ENCODE measurements around the gene WDR72. TPM values are rescaled to one million over a fixed set of nuclear protein-coding genes. Genes with fewer than 3 reads are reported as not detected.

WDR72 gene
- total RNA-seq, 2 donors from 2014 or later, result 0.08 to 0.42 TPM

- DNase-seq, result no peak
- Histone ChIP-seq H3K27ac (no peak overlapping the region), H3K4me3 (no peak overlapping the region), H3K36me3 (no peaks in the 10 kb centered on the region), H3K27me3 (no peaks in the 10 kb centered on the region), H3K9ac (ENCODE audit: low read depth in 2 of 2, low read length in 2 of 2) (no peak overlapping the region), H3K4me1 (no peaks in the 10 kb centered on the region), H3K9me3 (no peaks in the 10 kb centered on the region)
- intact Hi-C loops (cut with DNase I), result no loop called here
- TF ChIP-seq, protein P1, sequence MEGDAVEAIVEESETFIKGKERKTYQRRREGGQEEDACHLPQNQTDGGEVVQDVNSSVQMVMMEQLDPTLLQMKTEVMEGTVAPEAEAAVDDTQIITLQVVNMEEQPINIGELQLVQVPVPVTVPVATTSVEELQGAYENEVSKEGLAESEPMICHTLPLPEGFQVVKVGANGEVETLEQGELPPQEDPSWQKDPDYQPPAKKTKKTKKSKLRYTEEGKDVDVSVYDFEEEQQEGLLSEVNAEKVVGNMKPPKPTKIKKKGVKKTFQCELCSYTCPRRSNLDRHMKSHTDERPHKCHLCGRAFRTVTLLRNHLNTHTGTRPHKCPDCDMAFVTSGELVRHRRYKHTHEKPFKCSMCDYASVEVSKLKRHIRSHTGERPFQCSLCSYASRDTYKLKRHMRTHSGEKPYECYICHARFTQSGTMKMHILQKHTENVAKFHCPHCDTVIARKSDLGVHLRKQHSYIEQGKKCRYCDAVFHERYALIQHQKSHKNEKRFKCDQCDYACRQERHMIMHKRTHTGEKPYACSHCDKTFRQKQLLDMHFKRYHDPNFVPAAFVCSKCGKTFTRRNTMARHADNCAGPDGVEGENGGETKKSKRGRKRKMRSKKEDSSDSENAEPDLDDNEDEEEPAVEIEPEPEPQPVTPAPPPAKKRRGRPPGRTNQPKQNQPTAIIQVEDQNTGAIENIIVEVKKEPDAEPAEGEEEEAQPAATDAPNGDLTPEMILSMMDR (IDR thresholded peaks at IDR 0.05), result no peak
Observed at GRCh38 chr15:53739187-53739586, 20.3 kb downstream of the WDR72 start.

- DNase-seq, result no peak
- intact Hi-C loops (cut with DNase I), result no loop called here
Observed at GRCh38 chr15:53721334-53722087, 38.0 kb downstream of the WDR72 start.

DNA sequence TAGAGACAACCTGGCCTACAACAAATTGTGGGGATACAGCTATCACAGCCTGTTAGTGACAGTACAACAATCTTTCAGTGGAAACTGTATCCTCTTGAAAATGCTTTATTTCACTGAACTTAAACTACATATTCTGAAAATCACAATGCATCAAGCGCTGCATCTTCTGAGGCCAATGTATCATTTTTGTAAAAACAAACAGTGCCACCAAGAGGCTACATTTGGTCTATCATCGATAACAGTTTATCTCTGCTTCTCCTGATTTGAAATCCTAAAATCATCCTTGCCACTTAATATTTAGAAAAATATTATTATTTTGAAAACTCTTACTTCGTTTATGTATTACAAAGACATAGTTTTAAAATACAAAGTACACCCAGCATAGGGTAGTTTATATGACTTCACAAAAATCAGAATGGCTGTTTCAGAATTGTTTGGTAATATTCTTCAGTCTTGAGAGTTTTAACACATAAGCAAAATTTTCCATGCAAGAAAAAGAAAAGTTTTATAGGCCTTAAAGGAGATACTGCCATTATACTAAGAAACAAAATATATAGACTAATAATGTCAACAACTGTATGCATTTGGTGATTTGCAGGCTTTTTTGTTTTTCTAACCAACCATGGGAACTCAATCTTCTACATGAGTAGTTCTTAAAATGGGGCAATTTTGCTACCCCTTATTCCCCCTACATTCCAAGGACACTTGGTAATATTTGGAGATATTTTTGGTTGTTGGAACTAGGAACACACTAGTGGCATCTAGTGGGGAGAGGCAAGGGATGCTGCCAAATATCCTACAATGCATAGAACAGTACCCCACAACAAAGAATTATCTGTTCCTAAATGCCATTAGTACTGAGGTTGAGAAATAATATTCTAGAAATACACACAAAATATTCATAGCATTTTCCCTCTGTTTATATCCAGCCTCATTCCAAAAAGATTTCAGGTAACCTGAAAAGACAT, 42.3 kb downstream of the WDR72 start:
- Histone ChIP-seq H3K4me1 (no peaks in the 10 kb centered on the region), H3K4me3 (no peak overlapping the region), H3K27me3 (no peaks in the 10 kb centered on the region), H3K36me3 (no peaks in the 10 kb centered on the region), H3K27ac (no peak overlapping the region), H3K9me3 (no peaks in the 10 kb centered on the region), H3K9ac (ENCODE audit: low read depth in 2 of 2, low read length in 2 of 2) (no peak overlapping the region)
- TF ChIP-seq, protein P1 (IDR thresholded peaks at IDR 0.05), result no peak
- no peak for DNase-seq
- intact Hi-C loops (cut with DNase I), result loop anchor here (5.0 kb wide), 1 partner anchor 935 kb away; no protein-coding TSS in a partner anchor

More at GRCh38 chr15:53721334-53722087, 38.0 kb downstream of the WDR72 start:
- no peak overlapping the region for H3K27ac ChIP-seq
- H3K27me3 ChIP-seq, result no peaks in the 10 kb centered on the region
- H3K9me3 ChIP-seq, result no peaks in the 10 kb centered on the region
- TF ChIP-seq, protein P1 (IDR thresholded peaks at IDR 0.05), result no peak
- no peaks in the 10 kb centered on the region for H3K4me1 ChIP-seq
- no peaks in the 10 kb centered on the region for H3K36me3 ChIP-seq
- no peak overlapping the region for H3K9ac ChIP-seq (ENCODE audit: low read depth in 2 of 2, low read length in 2 of 2)
- no peak overlapping the region for H3K4me3 ChIP-seq

GRCh38 chr15:53713218-53713617, 46.2 kb downstream of the WDR72 start:
- intact Hi-C loops (cut with DNase I), result no loop called here
- Histone ChIP-seq H3K27me3 (no peaks in the 10 kb centered on the region), H3K4me3 (no peak overlapping the region), H3K27ac (no peak overlapping the region), H3K36me3 (no peaks in the 10 kb centered on the region), H3K9ac (ENCODE audit: low read depth in 2 of 2, low read length in 2 of 2) (no peak overlapping the region), H3K4me1 (no peaks in the 10 kb centered on the region), H3K9me3 (no peaks in the 10 kb centered on the region)
- TF ChIP-seq, protein P1 (IDR thresholded peaks at IDR 0.05), result no peak
- DNase-seq, result no peak

GRCh38 chr15:53710906-53711305, 48.6 kb downstream of the WDR72 start:
- H3K9me3 ChIP-seq, result no peaks in the 10 kb centered on the region
- DNase-seq, result no peak
- no peak overlapping the region for H3K9ac ChIP-seq (ENCODE audit: low read depth in 2 of 2, low read length in 2 of 2)
- H3K27ac ChIP-seq, result no peak overlapping the region
- intact Hi-C loops (cut with DNase I), result no loop called here
- H3K27me3 ChIP-seq, result no peaks in the 10 kb centered on the region
- no peak overlapping the region for H3K4me3 ChIP-seq
- no peaks in the 10 kb centered on the region for H3K4me1 ChIP-seq
- no peaks in the 10 kb centered on the region for H3K36me3 ChIP-seq
- TF ChIP-seq, protein P1 (IDR thresholded peaks at IDR 0.05), result no peak
